HL-60/S4 (cell line): Measurements from ENCODE around the gene HOXB4.

Experiments
- in situ Hi-C: fragments of 300-500 bp; cut with MboI; formaldehyde crosslinking; loops from 2 replicates; pipeline ENCODE4 v1.14.3; 2022; ENCODE audit warnings: low sequenced_read_pairs

The HOXB4 gene

GRCh38 chr17:48577946-48578615, at the start of gene HOXB4:
HOXB4 (minus strand) TSS chr17:48578350; CDS start chr17:48578319, 31 bp downstream.
- in situ Hi-C loops = no loop called here

DNA sequence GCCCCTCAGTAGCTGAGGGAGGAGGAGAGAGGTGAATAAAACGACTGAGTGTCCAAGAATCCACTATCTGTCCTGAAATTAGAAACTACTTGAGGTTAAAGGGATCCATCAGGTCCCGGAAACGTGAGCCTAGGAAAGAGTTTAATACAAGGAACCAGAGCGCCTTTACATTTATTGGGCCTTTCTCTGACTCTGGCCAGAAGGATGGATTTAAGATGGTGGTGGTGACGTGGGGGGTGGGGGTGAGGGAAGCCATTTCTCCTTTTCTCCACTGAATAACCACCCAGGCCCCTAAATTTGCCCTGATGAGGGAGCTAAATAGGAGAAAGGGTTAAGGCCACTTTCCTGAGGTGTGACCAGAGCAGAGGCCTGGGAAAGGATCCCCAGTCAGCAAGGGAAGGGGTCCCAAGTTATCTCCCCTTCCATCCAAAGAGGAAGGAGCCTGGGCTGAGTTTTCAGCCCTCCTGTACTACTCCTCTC, 49.0 kb upstream of the HOXB4 start:
- in situ Hi-C loops = no loop called here

DNA sequence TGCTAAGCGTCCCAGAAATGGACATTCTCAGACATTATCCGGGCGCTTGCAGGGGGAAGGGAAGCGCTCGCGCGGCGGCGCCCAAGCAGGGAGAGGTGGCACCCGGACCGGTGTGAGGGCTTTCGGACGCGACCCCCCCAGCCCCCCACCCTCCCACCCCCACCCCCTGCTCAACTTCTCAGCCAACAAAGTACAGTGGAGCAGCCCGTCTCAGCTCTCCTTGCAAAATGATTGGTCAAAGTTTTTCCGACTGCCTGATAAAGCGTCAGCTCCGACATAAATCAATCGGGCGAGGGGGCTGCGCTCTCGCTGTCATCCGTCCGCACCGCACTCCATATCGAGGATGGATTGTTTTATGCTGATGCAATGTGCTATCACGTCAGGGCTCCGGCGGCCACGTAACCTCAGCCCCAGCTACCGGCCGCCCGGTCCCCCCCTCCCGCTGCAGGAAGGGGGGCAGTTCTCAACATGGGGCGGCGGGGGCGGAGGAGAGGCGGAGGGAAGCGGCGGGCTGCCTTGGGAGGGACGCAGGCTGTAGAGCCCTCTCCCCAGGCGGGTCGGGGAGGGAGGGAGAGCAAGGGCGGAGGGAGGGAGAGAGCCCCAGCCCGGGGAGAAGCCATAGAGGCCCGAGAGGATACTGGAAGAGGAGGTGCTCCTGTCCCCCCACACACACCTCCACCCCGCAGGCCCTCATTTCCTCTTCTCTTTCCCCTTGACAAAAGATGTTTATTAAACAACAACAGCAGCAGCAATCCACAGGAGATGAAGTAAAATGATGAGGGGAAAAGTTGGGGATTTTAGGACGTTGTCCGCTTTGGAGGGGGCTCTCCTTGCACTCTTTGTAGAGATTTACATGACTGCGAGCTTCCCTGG, 48.3 kb upstream of the HOXB4 start, which contains the start of gene HOXB9:
TSS of gene HOXB9 (minus strand) at position 114 of the 873 bp plus-strand sequence. CDS start at position 25, 89 bp downstream.
- in situ Hi-C loops = no loop called here

- in situ Hi-C loops = no loop called here
Observed at GRCh38 chr17:48625495-48626244, 47.5 kb upstream of the HOXB4 start.

GRCh38 chr17:48624544-48625494, 46.7 kb upstream of the HOXB4 start:
- in situ Hi-C loops = no loop called here

GRCh38 chr17:48624118-48624517, 46.0 kb upstream of the HOXB4 start:
- in situ Hi-C loops = no loop called here

GRCh38 chr17:48623583-48623982, 45.4 kb upstream of the HOXB4 start:
- in situ Hi-C loops = no loop called here

GRCh38 chr17:48622857-48623256, 44.7 kb upstream of the HOXB4 start:
- in situ Hi-C loops = no loop called here

GRCh38 chr17:48621410-48622392, 43.6 kb upstream of the HOXB4 start:
- in situ Hi-C loops = no loop called here

GRCh38 chr17:48620461-48621139, 42.5 kb upstream of the HOXB4 start:
- in situ Hi-C loops = no loop called here

DNA sequence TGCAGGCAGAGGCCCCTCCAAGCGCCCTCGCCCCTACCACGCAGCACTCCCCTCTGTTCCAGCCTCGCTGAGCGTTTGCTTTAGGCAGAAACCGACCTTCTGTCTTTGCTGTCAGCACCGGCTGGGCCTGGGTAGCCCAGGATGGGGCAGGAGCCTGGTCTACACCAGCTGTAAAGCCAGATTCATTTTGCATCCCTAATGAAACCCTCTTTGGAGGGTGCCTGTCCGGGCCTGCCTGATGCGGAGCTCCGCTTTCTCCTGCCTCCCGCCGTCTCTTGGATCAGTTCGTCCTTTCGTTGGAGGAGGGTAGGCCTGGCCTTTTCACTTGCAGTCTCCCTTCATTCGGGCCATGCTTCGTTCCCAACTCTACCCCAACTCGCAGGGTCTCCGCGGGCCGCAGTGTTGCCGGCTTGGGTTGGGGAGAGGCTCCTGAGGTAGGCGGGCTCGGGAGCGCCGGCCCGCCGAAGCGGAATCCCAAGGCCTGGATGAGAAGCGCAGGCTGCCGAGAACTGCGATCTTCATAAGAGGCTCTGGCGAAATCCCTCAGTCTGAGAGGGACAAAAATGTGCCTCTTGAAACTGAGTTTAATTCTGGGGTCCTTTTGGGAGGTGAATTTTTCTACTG, 41.8 kb upstream of the HOXB4 start:
- in situ Hi-C loops = no loop called here

DNA sequence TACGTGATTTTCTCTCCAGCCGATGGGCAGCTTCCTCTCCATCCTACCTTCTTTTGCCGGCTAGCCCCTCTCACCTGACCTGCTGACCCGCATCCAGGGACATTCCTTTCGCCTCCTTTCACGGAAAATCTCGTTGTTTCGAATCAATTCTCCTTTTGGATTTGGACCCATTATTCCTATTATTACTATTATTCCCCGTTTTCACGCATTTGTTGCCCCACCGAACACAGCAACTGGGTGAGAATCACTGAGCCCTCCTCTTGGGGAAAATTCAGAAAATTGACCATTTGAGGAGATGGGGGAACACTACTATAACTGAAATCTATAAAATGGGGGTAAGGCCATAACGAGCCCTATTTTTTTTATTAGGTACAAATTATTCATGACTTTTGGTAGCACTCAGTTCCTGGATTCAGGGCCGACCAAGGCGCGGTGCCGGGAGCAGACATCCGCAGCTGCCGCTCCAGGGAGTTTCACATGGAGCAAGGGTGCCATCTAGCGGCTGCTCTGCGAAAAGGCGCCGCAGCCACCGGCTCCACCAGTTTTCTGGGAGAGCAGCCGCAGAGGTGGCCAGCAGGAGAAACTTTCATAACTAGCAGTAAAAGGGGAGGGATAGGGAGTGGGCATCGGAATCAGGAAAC, 40.2 kb upstream of the HOXB4 start:
- in situ Hi-C loops = no loop called here

- in situ Hi-C loops = no loop called here
Observed at GRCh38 chr17:48617471-48618255, 39.5 kb upstream of the HOXB4 start.

- in situ Hi-C loops = no loop called here
Observed at GRCh38 chr17:48616717-48617470, 38.7 kb upstream of the HOXB4 start.

DNA sequence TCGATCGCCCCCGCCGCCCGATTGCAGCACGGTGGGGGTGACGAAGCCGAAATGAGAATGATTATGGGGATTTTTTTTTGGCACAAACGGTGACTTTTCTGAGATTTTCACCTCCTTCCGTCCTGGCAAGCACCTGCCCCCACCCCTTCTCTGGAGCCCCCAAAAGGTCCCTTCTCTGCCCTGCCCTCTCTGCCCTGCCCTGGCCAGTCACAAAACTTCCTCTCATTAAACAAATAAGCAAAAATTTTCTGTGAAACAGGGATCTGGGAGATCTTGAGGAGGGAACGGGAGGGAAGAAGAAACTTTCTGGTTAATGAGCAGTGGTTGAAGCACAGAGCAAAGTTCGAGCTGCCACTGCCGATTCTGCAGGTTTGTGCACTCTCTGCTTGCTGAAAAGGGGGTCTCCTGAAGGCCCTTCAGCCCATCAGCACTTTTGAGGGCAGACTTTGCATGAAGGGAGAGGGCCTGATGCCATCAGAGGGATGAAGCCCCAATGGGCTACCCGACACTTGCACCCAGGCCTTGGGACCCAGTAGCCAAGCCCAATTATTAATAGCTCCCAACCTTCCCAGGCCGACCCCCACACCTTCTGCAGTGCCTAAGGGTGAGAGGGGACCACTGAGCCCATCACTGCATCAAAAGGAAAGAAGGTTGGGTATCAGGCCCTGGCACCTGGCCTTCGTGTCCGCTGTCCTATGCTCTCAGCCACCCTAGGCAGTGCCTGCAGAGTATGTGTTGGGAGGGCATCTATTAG, 38.0 kb upstream of the HOXB4 start:
- in situ Hi-C loops = no loop called here
